K562 (cell line): Measurements from ENCODE around the gene SLX9. TPM values are rescaled to one million over a fixed set of nuclear protein-coding genes. Genes with fewer than 3 reads are reported as not detected.

Experiments
- FOXJ3 ChIP-seq: sonication (generic); formaldehyde crosslinking; IDR thresholded peaks from 2 replicates; pipeline ENCODE4 v1.4.0; 2020; ENCODE audit warnings: mild to moderate bottlenecking, missing genetic modification reagents
- SREBF1 ChIP-seq: fragments of 150-350 bp; IDR thresholded peaks from 2 replicates; pipeline ENCODE4 v1.6.1; 2014; ENCODE audit warnings: antibody characterized with exemption, low read depth, low read length, borderline replicate concordance
- ZBTB8A ChIP-seq: fragments of 450-650 bp; IDR thresholded peaks from 2 replicates; pipeline ENCODE4 v1.6.1; 2018; ENCODE audit warnings: mild to moderate bottlenecking, moderate library complexity; ENCODE audit not compliant: partially characterized antibody
- ZNF584 ChIP-seq: fragments of 200-800 bp; sonication (Bioruptor generic); IDR thresholded peaks from 2 replicates; pipeline ENCODE4 v1.6.1; 2016; ENCODE audit warnings: low read depth, mild to moderate bottlenecking, missing genetic modification characterization, missing compliant biosample characterization
- polyA plus RNA-seq, 8 experiments: library from polyadenylated mRNA; depleted of rRNA in 4 of 8; stranded (reverse) in 5 of 8; unstranded in 3 of 8; fragments of >200 nt; fragmentation: Nextera tagmentation in 2 of 8; fragmentation: Illumina TruSeq in 1 of 8; extraction: Ambion mirVana in 2 of 8; extraction: Trizol in 1 of 8; gene quantifications; 2 replicates each; pipeline versions ENCODE4 v1.2.1 to v1.2.3, GENCODE V29; 2011 to 2014; ENCODE audit warnings: inconsistent platforms in 1 of 8, missing spikeins in 1 of 8
- total RNA-seq, 7 experiments: library from RNA; depleted of rRNA in 6 of 7; stranded (reverse); fragments of >200 nt in 6 of 7; fragmentation: Illumina TruSeq in 2 of 7; extraction: Trizol in 2 of 7; gene quantifications; 2 replicates each; pipeline versions ENCODE4 v1.2.1 to v1.2.3, GENCODE V29; 2011 to 2021; ENCODE audit warnings: low replicate concordance in 1 of 7
- TF ChIP-seq, protein P1 (sequence below): fragments of 250-450 bp; sonication (Bioruptor Pico); IDR thresholded peaks from 2 replicates; pipeline ENCODE4 v1.8.0; 2022; ENCODE audit warnings: inconsistent platforms, mild to moderate bottlenecking, moderate library complexity, borderline replicate concordance
- TF ChIP-seq, protein P2 (sequence below), 2 experiments: fragments of 450-650 bp in 1 of 2; sonication (generic) in 1 of 2; formaldehyde crosslinking in 1 of 2; IDR thresholded peaks; 2 replicates each; pipeline versions ENCODE4 v1.7.1 to v1.9.0; 2016 to 2022; ENCODE audit warnings: inconsistent platforms in 1 of 2, mild to moderate bottlenecking in 1 of 2, missing genetic modification reagents in 1 of 2
- TF ChIP-seq, protein P3 (sequence below): sonication (generic); formaldehyde crosslinking; IDR thresholded peaks from 2 replicates; pipeline ENCODE4 v1.8.0; 2022; ENCODE audit warnings: mild to moderate bottlenecking, missing genetic modification reagents, borderline replicate concordance
- TF ChIP-seq, protein P4 (sequence below), 2 experiments: IDR thresholded peaks; 2 replicates each; pipeline ENCODE4 v1.6.1; 2011; ENCODE audit warnings: borderline replicate concordance in 1 of 2, control low read depth in 1 of 2, low read depth in 1 of 2, low read length in 1 of 2, mild to moderate bottlenecking in 1 of 2, mixed read lengths in 1 of 2, moderate library complexity in 1 of 2; ENCODE audit not compliant: insufficient read depth in 1 of 2, insufficient read length in 1 of 2, poor library complexity in 1 of 2, severe bottlenecking in 1 of 2; ENCODE audit errors: extremely low read depth in 1 of 2

The SLX9 gene
- total and polyA plus RNA-seq, 9 of the 15 experiments (the other 6 are each of a cell fraction or from before 2014, with no cell fraction given) = 1.2 to 75.5 (median 16.5) TPM

DNA sequence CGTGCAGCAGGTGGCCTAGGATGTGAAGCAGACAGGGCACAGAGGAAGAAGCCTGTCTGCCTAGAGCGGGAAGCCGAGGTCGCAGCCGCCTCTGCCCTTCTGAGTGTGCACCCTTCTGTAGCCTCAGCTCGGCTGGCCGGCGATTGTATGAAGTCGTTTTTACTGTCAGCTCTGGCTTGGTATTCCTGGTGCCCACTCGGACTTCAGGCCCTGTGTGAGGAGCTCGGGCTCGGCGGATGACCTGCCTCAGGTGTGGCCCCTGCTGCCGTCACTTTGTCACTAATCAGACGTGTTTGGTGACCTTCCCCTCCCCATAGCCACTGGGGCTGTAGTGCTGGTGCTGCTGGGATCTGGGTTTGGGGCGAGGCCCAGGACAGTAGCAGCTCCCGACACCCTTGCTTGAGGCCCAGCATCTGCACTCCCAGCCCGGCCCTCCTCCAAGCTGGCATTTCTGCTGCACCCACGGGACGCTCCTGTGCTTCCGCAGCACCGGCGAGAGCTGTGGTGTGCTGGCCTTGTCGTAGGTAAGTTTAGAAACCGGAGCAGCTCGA lies 18.1 kb downstream of the SLX9 start (continued):
- TF ChIP-seq, protein P1, sequence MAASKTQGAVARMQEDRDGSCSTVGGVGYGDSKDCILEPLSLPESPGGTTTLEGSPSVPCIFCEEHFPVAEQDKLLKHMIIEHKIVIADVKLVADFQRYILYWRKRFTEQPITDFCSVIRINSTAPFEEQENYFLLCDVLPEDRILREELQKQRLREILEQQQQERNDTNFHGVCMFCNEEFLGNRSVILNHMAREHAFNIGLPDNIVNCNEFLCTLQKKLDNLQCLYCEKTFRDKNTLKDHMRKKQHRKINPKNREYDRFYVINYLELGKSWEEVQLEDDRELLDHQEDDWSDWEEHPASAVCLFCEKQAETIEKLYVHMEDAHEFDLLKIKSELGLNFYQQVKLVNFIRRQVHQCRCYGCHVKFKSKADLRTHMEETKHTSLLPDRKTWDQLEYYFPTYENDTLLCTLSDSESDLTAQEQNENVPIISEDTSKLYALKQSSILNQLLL (CRISPR knock-in tag) = no peak
- TF ChIP-seq FOXJ3 (CRISPR knock-in tag) = no peak
- TF ChIP-seq, protein P2, sequence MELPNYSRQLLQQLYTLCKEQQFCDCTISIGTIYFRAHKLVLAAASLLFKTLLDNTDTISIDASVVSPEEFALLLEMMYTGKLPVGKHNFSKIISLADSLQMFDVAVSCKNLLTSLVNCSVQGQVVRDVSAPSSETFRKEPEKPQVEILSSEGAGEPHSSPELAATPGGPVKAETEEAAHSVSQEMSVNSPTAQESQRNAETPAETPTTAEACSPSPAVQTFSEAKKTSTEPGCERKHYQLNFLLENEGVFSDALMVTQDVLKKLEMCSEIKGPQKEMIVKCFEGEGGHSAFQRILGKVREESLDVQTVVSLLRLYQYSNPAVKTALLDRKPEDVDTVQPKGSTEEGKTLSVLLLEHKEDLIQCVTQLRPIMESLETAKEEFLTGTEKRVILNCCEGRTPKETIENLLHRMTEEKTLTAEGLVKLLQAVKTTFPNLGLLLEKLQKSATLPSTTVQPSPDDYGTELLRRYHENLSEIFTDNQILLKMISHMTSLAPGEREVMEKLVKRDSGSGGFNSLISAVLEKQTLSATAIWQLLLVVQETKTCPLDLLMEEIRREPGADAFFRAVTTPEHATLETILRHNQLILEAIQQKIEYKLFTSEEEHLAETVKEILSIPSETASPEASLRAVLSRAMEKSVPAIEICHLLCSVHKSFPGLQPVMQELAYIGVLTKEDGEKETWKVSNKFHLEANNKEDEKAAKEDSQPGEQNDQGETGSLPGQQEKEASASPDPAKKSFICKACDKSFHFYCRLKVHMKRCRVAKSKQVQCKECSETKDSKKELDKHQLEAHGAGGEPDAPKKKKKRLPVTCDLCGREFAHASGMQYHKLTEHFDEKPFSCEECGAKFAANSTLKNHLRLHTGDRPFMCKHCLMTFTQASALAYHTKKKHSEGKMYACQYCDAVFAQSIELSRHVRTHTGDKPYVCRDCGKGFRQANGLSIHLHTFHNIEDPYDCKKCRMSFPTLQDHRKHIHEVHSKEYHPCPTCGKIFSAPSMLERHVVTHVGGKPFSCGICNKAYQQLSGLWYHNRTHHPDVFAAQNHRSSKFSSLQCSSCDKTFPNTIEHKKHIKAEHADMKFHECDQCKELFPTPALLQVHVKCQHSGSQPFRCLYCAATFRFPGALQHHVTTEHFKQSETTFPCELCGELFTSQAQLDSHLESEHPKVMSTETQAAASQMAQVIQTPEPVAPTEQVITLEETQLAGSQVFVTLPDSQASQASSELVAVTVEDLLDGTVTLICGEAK (IDR thresholded peaks at IDR 0.05) = no peak
- TF ChIP-seq, protein P2 (CRISPR knock-in tag; IDR thresholded peaks at IDR 0.05) = no peak
- TF ChIP-seq SREBF1 = no peak
- TF ChIP-seq, protein P3, sequence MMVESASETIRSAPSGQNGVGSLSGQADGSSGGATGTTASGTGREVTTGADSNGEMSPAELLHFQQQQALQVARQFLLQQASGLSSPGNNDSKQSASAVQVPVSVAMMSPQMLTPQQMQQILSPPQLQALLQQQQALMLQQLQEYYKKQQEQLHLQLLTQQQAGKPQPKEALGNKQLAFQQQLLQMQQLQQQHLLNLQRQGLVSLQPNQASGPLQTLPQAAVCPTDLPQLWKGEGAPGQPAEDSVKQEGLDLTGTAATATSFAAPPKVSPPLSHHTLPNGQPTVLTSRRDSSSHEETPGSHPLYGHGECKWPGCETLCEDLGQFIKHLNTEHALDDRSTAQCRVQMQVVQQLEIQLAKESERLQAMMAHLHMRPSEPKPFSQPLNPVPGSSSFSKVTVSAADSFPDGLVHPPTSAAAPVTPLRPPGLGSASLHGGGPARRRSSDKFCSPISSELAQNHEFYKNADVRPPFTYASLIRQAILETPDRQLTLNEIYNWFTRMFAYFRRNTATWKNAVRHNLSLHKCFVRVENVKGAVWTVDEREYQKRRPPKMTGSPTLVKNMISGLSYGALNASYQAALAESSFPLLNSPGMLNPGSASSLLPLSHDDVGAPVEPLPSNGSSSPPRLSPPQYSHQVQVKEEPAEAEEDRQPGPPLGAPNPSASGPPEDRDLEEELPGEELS (CRISPR knock-in tag) = no peak
- TF ChIP-seq, protein P4, sequence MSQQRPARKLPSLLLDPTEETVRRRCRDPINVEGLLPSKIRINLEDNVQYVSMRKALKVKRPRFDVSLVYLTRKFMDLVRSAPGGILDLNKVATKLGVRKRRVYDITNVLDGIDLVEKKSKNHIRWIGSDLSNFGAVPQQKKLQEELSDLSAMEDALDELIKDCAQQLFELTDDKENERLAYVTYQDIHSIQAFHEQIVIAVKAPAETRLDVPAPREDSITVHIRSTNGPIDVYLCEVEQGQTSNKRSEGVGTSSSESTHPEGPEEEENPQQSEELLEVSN (IDR thresholded peaks at IDR 0.05; ENCODE audit: borderline replicate concordance in 1 of 2, extremely low read depth in 1 of 2, insufficient read depth in 1 of 2, insufficient read length in 1 of 2, low read depth in 1 of 2, low read length in 1 of 2, poor library complexity in 1 of 2, severe bottlenecking in 1 of 2) = no peak
- TF ChIP-seq ZNF584 (CRISPR knock-in tag) = no peak
- no peak for TF ChIP-seq ZBTB8A
